ENCODE data around the gene C6orf47. TPM values are rescaled to one million over a fixed set of nuclear protein-coding genes. Genes with fewer than 3 reads are reported as not detected.

C6orf47 gene
- total and polyA plus RNA-seq, 2 of the 13 experiments (the other 11 are each of a cell fraction or from before 2014, with no cell fraction given) = 1.7 to 18.1 TPM

DNA sequence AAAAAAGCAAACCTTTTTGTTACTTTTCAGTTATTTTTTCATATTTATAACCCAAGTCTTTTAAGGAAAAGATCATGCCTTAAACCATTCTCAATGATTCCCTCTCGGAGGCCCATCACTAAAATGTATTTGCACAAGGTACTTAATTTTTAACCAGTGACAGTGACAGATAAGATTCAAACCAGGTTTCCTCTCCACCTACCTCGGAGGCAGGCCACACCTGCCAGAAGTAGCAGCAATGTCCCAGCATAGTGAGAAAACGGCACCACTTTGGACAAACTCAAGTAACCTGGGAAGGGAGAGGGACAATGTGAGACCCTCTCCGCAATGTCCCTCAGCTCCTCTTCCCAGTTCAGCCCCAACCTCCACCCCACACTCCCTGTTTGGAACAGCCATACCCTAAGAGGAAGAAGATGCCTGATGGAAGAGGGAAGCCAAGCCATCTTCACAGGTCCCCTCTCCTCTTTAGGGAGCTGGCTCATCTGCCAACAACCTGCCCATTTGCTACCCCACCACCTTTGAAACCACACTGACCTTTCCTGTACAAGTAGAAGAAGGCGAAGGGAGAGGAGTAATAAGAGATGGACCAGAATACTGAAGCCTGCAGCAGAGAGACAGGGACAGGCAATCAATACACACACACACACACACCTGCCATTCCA is 40.3 kb upstream of the C6orf47 start (continued):
- TF ChIP-seq, protein P1, sequence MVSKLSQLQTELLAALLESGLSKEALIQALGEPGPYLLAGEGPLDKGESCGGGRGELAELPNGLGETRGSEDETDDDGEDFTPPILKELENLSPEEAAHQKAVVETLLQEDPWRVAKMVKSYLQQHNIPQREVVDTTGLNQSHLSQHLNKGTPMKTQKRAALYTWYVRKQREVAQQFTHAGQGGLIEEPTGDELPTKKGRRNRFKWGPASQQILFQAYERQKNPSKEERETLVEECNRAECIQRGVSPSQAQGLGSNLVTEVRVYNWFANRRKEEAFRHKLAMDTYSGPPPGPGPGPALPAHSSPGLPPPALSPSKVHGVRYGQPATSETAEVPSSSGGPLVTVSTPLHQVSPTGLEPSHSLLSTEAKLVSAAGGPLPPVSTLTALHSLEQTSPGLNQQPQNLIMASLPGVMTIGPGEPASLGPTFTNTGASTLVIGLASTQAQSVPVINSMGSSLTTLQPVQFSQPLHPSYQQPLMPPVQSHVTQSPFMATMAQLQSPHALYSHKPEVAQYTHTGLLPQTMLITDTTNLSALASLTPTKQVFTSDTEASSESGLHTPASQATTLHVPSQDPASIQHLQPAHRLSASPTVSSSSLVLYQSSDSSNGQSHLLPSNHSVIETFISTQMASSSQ (IDR thresholded peaks at IDR 0.05; ENCODE audit: low read depth) = peak; percentile 59
- TF ChIP-seq, protein P1 (CRISPR knock-in tag; IDR thresholded peaks at IDR 0.05; ENCODE audit: borderline replicate concordance) = no peak
- TF ChIP-seq ZNF850 (CRISPR knock-in tag; conservative IDR thresholded peaks at IDR 0.05) = no peak
- no peak for TF ChIP-seq ZNF672 (CRISPR knock-in tag; IDR thresholded peaks at IDR 0.05)
- TF ChIP-seq POLR2G (IDR thresholded peaks at IDR 0.05; ENCODE audit: low read depth, low read length) = no peak

DNA sequence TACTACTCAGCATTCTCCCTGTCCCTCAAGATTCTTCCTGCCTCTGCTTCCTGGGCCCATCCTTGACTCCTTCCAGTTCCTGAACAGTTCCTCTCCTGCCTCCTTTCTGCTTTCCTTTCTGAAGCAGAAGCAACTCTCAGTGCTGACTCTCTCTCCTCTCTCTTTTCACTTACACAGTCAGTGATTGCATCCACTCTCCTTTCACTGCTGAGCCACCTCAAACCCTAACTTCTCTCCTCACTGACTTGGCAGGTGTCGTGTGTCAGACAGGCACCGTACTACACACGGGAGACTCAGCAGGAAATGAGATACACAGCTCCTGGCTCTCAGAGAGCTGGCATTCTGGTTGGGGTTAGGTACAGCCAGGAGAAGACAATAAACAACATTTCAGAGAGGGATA is 37.0 kb upstream of the C6orf47 start:
- H3K27me3 ChIP-seq (ENCODE audit: control insufficient read depth in 1 of 2, insufficient read depth in 2 of 2, low read length in 2 of 2) = no peaks in the 10 kb centered on the region; a peak in 2 of 5 replicates
- peaks cover 18% of the 10 kb centered on the region for H3K79me2 ChIP-seq (ENCODE audit: insufficient read depth, low read length)
- in situ Hi-C loops (cut with HindIII; ENCODE audit: extremely low pct_ligation_motif_present, low pct_unique_long_range_greater_than_20kb) (no loop called here), intact Hi-C loops (cut with micrococcal nuclease; ENCODE audit: unreplicated experiment) (no loop called here)
- 94% methylated on average over 3 of the region's 3 CpGs for WGBS (ENCODE audit: low lambda C conversion rate)
- DNase-seq (ENCODE audit: low spot score) (no peak), FAIRE-seq (no peak), ATAC-seq (no peak)
- no peak overlapping the region for H3K4me3 ChIP-seq (replicated peaks in 1 of 3; ENCODE audit: insufficient read depth in 1 of 3, low read depth in 2 of 3, low read length in 3 of 3)
- ChIA-PET POLR2A (no interaction called here), CTCF (ENCODE audit: low intra/inter-chr PET ratio, low total read pairs) (no interaction called here)
- H3K27ac ChIP-seq (ENCODE audit: extremely low read length, insufficient read depth, low read length) = no peak overlapping the region
- H3K4me2 ChIP-seq (ENCODE audit: low read depth, low read length) = no peak overlapping the region
- peaks cover 32% of the 10 kb centered on the region for H3K4me1 ChIP-seq (ENCODE audit: insufficient read depth, low read length)
- no peaks in the 10 kb centered on the region for H3K9me3 ChIP-seq (ENCODE audit: low read length)
- H4K20me1 ChIP-seq (ENCODE audit: insufficient read depth, low read length) = no peaks in the 10 kb centered on the region
- H3K9ac ChIP-seq (ENCODE audit: insufficient read depth, low read depth, low read length) = no peak overlapping the region
- no TSS peak for BruUV-seq (replicated peaks)
- H2AFZ ChIP-seq (ENCODE audit: low read length) = no peak overlapping the region
- peaks cover 24 to 48% of the 10 kb centered on the region in 2 experiments for H3K36me3 ChIP-seq (replicated peaks in 1 of 2; ENCODE audit: control insufficient read depth in 1 of 2, insufficient read depth in 2 of 2, low read length in 2 of 2)
- TF ChIP-seq MBNL3 (CRISPR knock-in tag; conservative IDR thresholded peaks at IDR 0.05) (no peak), WIZ (CRISPR knock-in tag; IDR thresholded peaks at IDR 0.05) (no peak), ZFP36L1 (CRISPR knock-in tag; IDR thresholded peaks at IDR 0.05) (no peak), ZNF329 (CRISPR knock-in tag; IDR thresholded peaks at IDR 0.05; ENCODE audit: low read depth) (no peak)
- TF ChIP-seq, protein P2, sequence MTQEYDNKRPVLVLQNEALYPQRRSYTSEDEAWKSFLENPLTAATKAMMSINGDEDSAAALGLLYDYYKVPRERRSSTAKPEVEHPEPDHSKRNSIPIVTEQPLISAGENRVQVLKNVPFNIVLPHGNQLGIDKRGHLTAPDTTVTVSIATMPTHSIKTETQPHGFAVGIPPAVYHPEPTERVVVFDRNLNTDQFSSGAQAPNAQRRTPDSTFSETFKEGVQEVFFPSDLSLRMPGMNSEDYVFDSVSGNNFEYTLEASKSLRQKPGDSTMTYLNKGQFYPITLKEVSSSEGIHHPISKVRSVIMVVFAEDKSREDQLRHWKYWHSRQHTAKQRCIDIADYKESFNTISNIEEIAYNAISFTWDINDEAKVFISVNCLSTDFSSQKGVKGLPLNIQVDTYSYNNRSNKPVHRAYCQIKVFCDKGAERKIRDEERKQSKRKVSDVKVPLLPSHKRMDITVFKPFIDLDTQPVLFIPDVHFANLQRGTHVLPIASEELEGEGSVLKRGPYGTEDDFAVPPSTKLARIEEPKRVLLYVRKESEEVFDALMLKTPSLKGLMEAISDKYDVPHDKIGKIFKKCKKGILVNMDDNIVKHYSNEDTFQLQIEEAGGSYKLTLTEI (CRISPR knock-in tag; conservative IDR thresholded peaks at IDR 0.05) = no peak

Data from HepG2 (cell line).